Measurements from ENCODE around the gene AOC2. TPM values are rescaled to one million over a fixed set of nuclear protein-coding genes. Genes with fewer than 3 reads are reported as not detected.
A peak's percentile ranks its signal among the peaks of the same experiment; 100 is the strongest.

AOC2 gene, protein sequence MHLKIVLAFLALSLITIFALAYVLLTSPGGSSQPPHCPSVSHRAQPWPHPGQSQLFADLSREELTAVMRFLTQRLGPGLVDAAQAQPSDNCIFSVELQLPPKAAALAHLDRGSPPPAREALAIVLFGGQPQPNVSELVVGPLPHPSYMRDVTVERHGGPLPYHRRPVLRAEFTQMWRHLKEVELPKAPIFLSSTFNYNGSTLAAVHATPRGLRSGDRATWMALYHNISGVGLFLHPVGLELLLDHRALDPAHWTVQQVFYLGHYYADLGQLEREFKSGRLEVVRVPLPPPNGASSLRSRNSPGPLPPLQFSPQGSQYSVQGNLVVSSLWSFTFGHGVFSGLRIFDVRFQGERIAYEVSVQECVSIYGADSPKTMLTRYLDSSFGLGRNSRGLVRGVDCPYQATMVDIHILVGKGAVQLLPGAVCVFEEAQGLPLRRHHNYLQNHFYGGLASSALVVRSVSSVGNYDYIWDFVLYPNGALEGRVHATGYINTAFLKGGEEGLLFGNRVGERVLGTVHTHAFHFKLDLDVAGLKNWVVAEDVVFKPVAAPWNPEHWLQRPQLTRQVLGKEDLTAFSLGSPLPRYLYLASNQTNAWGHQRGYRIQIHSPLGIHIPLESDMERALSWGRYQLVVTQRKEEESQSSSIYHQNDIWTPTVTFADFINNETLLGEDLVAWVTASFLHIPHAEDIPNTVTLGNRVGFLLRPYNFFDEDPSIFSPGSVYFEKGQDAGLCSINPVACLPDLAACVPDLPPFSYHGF
- total RNA-seq (2014; rRNA removed), result 0.11 and 0.45 TPM in 2 replicates
- 0.26 TPM for polyA plus RNA-seq (2012)

DNA sequence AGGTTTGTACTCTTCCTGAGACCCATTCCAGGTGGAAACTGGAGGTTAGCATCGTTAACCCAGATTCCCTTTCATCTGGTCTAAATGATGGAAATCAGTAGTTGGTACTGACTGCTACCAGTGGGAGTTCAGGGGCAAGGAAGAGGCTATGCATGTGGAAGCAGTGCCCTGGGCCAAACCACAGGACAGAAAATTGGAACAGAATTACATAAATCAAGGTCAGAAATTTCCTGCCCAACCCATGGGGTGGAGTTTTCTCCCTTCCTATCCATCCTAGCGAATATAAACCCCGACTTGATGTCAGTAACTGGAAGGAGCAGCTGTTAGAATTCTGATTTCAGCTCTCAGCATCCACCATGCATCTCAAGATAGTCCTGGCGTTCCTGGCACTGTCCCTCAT lies at the start of gene AOC2:
Gene AOC2 (plus strand): TSS at position 310 of the 400 bp plus-strand sequence. CDS start 47 bp downstream, at position 357.
- DNase-seq (ENCODE audit: low read depth), result no peak

DNA sequence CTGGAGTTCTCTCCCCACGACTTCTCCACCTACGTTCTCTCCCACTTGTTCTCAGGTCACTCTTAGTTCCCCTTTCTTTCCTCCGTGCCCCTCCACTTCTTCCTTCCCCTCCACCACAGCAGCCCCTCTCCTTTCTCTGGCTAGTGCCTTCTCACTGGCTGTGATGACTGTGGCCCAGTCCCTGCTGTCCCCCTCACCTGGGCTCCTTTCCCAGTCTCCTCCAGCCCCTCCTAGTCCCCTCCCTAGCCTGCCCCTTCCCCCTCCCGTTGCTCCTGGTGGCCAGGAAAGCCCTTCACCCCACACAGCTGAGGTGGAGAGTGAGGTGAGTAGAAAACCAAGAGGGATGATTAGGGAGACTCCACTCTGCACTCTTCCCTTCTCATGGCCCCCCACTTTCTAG lies 49.3 kb upstream of the AOC2 start:
- no peak for DNase-seq (ENCODE audit: low read depth)

DNA sequence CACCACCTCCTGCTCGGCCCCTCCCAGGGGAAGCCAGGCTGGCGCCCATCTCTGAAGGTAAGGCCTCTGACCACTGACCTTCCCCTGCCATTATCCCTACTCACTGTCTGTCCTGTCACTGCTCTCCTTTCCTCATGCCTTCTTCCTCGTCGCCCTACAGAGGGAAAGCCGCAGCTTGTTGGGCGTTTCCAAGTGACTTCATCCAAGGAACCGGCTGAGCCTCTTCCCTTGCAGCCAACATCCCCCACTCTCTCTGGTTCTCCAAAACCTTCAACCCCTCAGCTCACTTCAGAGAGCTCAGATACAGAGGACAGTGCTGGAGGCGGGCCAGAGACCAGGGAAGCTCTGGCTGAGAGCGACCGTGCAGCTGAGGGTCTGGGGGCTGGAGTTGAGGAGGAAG lies 48.9 kb upstream of the AOC2 start:
- no peak for DNase-seq (ENCODE audit: low read depth)

DNA sequence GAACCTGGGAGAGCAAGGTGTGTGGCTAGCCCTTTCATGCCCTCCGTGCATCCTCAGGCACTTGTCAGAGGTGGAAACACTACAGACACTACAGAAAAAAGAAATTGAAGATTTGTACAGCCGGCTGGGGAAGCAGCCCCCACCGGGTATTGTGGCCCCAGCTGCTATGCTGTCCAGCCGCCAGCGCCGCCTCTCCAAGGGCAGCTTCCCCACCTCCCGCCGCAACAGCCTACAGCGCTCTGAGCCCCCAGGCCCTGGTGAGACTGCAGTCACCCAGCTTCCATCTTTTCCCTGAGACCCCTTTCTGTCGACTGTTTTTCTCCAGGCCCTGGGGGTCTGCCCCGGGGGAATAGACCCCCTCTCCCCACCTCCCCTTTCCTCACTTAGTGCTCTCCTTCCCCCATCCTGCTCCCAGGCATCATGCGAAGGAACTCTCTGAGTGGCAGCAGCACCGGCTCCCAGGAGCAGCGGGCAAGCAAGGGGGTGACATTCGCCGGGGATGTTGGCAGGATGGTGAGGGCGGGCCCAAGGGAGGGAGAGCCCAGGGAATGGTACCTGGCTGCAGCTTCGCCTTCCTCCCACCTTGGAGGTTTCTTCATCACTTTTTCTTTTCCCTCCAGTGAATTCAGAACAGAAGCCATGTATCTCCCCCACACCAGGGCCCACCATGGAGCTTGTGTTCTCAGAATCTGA lies 48.2 kb upstream of the AOC2 start:
- no peak for DNase-seq (ENCODE audit: low read depth)

DNA sequence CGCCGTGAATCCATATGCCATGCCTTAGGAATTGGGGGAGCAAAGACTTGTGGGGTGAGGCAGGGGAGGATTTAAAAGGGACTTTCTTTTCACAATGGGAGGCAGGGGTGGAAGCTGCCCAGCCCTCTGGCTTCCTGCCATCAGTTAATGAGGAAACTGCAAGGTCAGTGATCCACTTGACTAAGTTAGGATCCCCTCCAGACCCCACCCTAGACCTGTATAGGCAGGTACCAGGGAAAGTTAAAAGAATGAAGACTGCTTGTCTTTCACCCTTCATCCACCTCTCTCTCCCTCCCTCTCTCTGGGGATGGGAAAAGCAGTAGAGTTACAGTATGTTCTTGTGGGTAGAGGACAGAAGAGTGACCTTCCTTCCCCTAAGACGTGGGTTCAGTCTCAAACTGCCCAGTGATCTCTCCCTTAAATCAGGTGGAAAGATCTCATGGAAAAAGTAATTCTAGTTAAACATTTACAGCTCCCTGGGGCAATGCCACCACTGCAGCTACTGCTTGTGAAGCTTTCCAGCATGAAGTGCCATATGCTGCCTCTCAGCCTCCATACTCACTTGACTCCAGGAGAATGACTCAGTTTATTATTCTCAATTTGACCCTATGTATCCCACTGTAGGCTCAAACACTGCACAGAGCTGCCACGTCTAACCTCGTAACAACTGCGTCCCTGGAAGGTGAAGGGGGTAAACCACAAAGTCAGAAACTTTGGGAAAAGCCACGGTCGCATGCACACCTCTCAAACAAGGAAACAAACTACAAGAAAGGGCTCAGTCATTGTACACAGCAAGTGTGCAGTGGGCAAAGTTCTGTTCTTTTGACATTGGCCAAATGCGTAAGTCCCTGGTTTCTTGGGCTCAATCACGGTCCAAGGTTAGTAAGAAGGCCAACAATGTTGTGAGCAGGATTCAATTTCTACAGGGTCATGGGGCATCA lies 47.0 kb upstream of the AOC2 start:
- DNase-seq (ENCODE audit: low read depth), result no peak

DNA sequence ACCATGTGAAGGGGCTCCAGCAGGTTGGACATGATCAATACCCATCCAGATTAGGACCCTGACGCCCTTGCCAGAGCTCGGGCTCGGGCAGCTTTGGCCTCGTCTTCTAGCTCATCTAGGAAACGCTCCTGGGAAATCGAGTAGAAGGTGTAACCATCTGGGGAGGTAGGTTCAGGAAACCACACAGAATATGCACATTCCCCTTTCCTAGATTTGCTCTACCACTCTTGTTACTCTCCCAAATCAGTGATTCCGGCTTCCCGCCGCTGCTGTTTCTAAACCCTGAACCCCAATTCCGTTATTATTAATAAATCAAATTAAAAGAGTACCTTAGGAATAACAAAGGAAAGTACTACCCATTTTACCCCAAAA lies 46.4 kb upstream of the AOC2 start:
- DNase-seq (ENCODE audit: low read depth), result no peak

DNA sequence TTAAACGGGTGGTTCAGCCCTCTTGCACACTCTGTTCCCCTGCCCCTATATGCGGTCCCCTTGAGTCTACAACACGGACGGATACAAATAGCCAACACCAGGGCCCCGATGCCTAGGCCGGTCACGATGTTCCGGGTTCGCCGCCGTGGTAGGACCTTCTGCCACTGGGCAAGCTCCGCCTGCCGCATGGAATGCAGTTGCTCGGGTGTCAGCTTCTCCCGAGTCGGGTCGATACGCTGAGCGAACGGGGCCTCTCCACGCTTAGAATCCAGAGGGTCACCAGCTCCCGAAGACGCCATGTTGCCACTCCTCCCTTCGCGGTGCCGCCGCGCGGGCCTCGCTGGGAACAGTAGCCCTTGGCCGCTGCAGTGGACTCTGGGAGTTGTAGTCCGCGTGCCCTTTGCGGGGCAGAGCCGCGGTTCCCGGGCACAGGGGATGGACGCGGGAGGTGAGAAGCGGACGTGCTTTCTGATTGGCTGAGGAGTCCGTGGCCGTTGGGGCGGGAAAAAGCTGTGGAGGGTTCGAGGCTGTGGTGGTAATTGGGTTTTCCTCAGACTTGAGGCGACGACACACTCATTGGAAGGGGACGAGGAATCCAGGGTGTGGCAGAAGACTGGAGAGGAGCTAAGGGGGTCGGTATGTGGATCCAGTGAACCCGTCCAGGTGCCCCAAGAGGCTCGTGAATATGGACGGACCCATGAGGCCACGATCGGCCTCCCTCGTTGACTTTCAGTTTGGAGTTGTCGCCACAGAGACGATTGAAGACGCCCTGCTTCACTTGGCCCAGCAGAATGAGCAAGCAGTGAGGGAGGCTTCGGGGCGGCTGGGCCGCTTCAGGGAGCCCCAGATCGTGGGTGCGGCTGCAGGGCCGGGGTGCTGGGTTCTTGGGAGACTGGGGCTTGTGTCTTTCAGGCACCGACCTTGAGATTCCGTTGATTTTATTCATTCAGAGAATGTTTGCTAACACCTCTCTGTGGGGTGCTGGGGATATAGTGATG lies 45.7 kb upstream of the AOC2 start, which contains the start of the genes CNTD1 and COA3:
Gene CNTD1 (plus strand): TSS at position 479 of the 998 bp plus-strand sequence. CDS start 207 bp downstream, at position 686.
Gene COA3 (minus strand): TSS at position 322 of the 998 bp plus-strand sequence. CDS start 23 bp downstream, at position 299.
- peak; percentile 83 for DNase-seq (ENCODE audit: low read depth)

DNA sequence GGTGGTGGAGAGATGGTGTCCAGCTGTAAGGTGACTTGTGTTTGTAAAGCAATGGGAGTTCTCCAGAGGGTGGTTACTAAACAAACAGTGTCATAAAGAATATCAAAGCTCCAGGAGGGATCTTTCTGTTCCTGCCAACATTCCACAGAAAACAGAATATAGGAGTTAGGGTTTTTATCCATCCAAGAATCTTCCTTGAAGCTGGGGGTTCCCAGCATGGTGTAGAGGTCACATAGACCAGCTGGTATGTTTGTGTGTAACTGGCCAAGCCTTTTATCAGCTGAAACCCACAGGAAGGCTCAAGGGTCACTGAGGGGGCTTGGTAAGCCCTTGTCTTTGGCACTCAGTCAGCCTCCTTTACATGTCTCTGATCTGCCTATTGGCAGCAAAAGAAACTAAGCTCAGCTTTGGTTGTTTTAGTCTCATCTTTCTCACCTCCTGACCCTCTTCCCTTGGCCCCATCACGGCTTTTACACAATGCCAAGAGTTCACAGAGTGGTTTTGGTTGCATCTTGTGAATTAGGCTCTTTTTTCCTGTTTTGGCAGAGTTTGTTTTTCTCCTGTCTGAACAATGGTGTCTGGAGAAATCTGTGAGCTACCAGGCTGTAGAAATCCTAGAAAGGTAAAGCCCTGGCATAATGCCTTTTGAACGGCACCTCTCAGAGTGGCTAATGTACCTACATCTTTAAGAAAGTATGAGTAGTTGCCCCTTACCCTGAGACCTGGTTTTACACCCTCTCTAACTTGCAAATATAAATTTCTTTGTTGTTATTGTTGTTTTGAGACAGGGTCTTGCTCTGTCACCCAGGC lies 41.1 kb upstream of the AOC2 start:
- no peak for DNase-seq (ENCODE audit: low read depth)

DNA sequence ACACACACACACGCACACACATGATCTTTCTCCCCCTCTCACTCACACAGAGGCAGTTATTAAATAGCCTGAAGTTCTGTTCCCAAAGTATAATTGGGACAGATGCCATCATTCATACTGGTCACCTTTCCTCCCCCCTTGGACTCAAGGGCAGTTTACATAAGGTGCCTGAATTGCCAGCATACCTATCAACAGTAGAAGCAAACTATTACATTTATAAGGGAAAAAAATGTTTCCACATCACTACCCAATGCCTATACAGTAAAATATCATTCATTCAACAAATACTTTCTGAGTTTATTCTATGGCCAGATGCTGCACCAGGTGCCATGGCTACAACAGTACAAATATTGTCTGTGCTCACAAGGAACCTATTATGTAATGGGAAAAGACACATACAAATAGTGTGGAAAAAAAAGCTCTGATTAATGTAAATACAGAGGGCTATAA lies 39.4 kb upstream of the AOC2 start:
- DNase-seq (ENCODE audit: low read depth), result no peak

DNA sequence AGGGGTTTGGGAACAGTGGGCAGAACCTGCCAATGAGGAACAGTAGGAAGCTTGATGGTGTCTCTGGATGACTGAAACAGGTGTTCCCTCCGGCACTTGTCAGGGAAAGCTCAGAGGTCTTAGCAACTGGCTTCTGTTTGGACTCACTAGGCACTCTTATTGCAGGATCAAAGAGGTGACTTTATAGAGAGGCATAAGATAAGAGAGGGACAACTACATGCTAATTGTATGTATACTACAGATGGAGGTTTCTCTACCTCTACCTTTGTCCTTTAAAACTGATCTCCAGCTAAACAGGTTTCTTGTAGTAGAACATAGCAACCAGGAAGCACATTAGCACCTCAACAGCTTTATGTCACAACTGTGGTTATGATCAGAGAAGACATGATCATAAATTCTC lies 38.1 kb upstream of the AOC2 start:
- no peak for DNase-seq (ENCODE audit: low read depth)

DNA sequence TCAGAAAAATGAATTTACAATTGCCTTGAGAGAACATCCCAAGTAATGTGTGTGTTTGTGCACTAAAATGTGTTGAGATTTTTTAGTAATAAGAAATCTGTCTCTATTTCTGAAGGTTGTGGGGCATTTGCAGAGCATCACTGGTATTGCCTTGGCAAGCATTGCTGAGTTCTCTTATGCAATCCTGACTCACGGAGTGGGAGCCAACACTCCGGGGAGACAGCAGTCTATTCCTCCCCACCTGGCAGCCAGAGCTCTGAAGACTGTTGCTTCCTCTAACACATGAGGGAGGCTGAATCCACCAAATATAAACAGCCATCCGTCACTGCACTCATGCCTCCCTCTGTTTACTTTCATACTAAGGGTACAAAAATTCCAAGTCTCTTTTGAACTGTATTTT lies 35.1 kb upstream of the AOC2 start:
- DNase-seq (ENCODE audit: low read depth), result peak; percentile 60

DNA sequence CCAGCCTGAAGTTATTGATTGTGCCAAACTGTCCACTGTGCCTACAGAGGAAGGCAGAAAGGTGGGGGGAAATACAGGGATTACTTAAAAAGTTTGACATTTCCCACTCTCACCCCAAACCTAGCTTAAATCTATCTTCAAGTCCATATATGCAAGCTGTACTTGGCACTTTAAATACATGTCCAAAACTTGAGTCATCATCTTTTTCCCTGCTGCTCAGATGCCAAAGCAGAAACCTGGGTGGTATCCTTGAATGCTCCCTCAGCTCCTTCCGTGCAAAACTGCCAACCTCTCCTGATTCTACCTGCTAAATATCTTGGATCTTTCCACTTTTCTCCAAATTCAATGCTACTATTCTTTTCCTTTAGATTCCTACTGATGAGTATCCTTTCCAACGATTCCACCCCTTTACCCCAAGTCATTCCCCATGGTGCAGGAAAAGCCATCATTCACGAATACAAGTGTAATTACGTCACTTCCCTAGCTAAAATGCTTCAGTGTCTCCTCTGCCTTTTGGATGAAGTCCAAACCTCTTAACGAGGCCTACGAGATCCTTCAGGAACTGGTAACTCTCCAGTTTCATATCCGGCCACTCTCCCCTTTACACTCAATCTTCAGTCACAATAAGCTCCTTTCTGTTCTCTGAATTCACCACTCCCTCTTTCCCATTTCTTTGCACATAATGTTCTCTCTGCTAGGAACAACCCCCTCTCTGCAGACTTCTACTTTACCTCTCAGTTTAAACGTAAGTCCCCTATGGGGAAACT lies 29.6 kb upstream of the AOC2 start:
- no peak for DNase-seq (ENCODE audit: low read depth)

DNA sequence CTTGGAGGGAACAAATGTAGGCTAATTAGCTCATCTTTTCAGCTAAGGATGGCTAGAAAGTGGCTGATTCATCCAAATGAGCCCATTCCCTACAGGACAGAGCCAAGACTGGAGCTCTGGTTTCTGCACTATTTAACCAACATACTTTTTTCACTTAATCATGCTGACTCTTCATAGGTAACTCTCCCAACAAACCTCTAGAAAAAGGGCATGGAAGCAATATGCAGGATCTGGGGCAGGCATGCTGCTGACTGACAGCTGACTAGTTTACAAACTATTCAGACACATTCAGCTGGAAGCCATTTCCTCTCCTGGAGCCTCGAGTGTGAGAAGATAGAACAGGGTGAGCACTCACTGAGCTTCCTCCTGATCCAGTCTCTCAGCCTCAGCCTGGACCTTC lies 26.5 kb upstream of the AOC2 start:
- no peak for DNase-seq (ENCODE audit: low read depth)

DNA sequence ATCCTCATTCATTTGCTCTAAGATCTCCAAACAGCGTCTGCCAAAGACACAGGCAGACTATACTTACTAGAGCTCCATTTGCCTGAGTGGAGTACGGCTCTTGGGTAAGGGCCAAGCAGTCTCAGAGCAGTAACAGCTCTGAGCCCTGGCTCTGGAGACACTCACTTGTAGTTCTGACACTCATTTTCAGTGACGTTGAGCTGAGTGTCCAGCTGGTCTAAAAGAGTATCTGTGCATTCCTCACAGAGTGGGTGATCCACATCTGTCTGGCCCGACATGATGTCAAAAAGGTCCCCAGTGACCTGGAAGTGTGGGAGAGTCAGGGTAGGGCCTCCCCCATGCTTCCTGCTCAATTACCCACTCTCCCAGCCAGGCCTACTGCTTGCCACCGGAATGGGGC lies 26.0 kb upstream of the AOC2 start:
- no peak for DNase-seq (ENCODE audit: low read depth)

DNA sequence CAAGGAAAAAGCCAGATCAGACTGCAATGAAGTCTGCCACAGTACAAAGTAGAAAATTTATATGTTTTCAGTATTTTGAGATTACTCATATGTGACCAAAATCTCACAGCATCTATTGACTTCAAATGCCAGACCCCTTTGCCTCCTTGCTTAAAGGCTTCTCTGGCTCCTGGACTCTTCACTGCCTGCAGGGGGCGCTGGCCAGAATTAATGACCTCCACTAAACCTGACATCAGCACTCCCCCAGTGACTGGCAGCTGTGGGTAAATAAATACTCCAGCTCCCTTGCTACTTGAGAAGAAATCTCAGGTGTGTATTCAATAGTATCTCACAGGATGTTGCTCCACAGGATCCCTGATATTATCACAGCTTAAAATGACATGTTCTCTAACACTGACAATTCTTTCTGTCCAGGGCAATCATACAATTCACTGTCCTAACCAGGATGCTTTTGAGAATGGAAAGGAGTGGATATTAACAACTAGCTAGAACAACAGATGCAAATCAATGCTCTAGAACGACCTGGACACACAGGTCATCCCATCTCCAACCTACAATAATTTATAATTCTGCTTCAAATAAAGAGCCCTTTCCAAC lies 24.3 kb upstream of the AOC2 start:
- peak; percentile 66 for DNase-seq (ENCODE audit: low read depth)

DNA sequence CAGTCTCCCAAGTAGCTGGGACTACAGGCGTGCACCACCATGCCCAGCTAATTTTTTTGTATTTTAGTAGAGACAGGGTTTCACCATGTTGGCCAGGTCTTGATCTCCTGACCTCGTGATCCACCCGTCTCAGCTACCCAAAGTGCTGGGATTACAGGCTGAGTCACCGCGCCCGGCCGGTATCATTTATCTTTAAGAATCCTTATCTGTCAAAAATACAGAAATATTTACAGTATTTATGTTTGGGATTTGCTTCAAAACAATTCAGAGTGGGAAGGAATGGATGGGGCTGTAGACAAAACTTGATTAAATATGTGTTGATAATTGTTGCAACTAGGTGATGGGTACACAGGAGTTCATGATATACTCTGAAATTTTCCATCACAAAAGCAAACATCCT lies 23.2 kb upstream of the AOC2 start:
- no peak for DNase-seq (ENCODE audit: low read depth)

DNA sequence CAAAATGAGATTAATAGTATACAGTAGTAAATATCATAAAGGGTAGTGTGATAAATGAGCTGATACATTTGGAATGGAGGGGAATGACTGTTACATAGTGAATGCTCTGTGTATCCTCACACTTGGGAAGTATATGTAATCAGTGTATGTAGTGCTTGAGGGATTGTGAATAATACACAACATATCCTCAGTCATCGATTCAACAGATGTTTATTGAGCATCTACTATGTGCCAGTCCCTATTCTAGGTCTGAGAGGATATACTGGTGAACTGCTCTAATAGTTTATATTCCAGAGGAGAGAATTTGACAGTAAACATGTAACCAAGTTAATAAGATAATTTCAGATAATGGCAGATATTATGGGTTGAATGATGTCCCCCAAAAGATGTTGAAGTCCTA lies 16.9 kb upstream of the AOC2 start:
- DNase-seq (ENCODE audit: low read depth), result no peak

DNA sequence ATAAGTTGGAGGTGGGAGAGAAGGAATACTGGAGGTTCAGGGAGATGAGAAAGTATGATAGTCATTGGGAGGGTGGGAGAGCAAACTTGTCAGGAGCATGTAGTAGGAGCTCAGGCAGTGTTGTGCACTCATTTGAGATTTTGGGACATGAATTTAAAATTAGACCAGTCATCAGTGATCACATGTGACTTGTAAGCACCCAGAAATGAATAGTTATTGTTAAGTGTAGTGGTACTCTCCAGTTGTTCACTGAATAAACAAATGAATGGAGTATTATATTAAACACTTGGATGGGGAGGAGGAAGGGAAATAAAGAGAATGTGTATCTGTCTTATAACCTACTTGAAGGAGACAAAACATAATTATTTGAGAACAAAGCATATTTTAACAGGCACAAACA lies 13.4 kb upstream of the AOC2 start:
- DNase-seq (ENCODE audit: low read depth), result no peak
